DMS53 (cell line): Measurements from ENCODE around the gene ETNK2.

Source experiments
- DNase-seq: peaks from one replicate; lab custom pipeline; 2025; lab: John Stamatoyannopoulos, UW

ETNK2 gene

GRCh38 chr1:204147406-204148383 lies 4.1 kb downstream of the ETNK2 start:
- no peak for DNase-seq

GRCh38 chr1:204146965-204147364 lies 4.9 kb downstream of the ETNK2 start:
- no peak for DNase-seq

- DNase-seq, result no peak
These were observed 5.5 kb downstream of the ETNK2 start for GRCh38 chr1:204146309-204146708.

- no peak for DNase-seq
These were observed 6.8 kb downstream of the ETNK2 start for GRCh38 chr1:204145033-204145504.

- no peak for DNase-seq
These were observed 8.4 kb downstream of the ETNK2 start for GRCh38 chr1:204143276-204144041.

GRCh38 chr1:204142032-204142974 lies 9.5 kb downstream of the ETNK2 start:
- peak; percentile 51 for DNase-seq

- DNase-seq, result no peak
These were observed 10.7 kb downstream of the ETNK2 start for GRCh38 chr1:204141131-204141530.

- no peak for DNase-seq
These were observed 11.9 kb downstream of the ETNK2 start for GRCh38 chr1:204139952-204140351.

GRCh38 chr1:204139088-204139487 lies 12.8 kb downstream of the ETNK2 start:
- peak; percentile 19 for DNase-seq

- DNase-seq, result no peak
These were observed 15.0 kb downstream of the ETNK2 start for GRCh38 chr1:204136814-204137213.

- DNase-seq, result no peak
These were observed 17.7 kb downstream of the ETNK2 start for GRCh38 chr1:204134103-204134502.

GRCh38 chr1:204132718-204133117 lies 19.1 kb downstream of the ETNK2 start:
- DNase-seq, result no peak

GRCh38 chr1:204131978-204132377 lies 19.9 kb downstream of the ETNK2 start:
- no peak for DNase-seq

GRCh38 chr1:204130981-204131892 lies 20.6 kb downstream of the ETNK2 start:
- peak; percentile 77 for DNase-seq

GRCh38 chr1:204130178-204130577 lies 21.7 kb downstream of the ETNK2 start:
- DNase-seq, result peak; percentile 99

GRCh38 chr1:204128964-204129896 lies 22.6 kb downstream of the ETNK2 start:
- peak; percentile 92 for DNase-seq

GRCh38 chr1:204128464-204128963 lies 23.3 kb downstream of the ETNK2 start:
- DNase-seq, result no peak

- peak; percentile 92 for DNase-seq
These were observed 24.1 kb downstream of the ETNK2 start for GRCh38 chr1:204127597-204128242.

- DNase-seq, result no peak
These were observed 24.9 kb downstream of the ETNK2 start for GRCh38 chr1:204126956-204127355.
